HG03571 (cell line): ENCODE data around the gene PCDH9.

Source experiments
- ATAC-seq: cut with Tn5 transposase; IDR thresholded peaks from one replicate; pipeline ENCODE4 v1.9.1; 2021; ENCODE audit not compliant: unreplicated experiment

PCDH9 gene

GRCh38 chr13:67094952-67095351 is 135.2 kb downstream of the PCDH9 start:
- ATAC-seq, result no peak

GRCh38 chr13:67094078-67094477 is 136.1 kb downstream of the PCDH9 start:
- no peak for ATAC-seq

- no peak for ATAC-seq
These were observed 138.5 kb downstream of the PCDH9 start for GRCh38 chr13:67091603-67092002.

GRCh38 chr13:67090856-67091255 is 139.3 kb downstream of the PCDH9 start:
- ATAC-seq, result no peak

GRCh38 chr13:67087527-67087926 is 142.6 kb downstream of the PCDH9 start:
- no peak for ATAC-seq

- ATAC-seq, result no peak
These were observed 143.9 kb downstream of the PCDH9 start for GRCh38 chr13:67086260-67086659.

GRCh38 chr13:67084066-67084465 is 146.1 kb downstream of the PCDH9 start:
- ATAC-seq, result no peak

GRCh38 chr13:67083519-67083918 is 146.6 kb downstream of the PCDH9 start:
- no peak for ATAC-seq

- no peak for ATAC-seq
These were observed 149.8 kb downstream of the PCDH9 start for GRCh38 chr13:67080351-67080750.

GRCh38 chr13:67078062-67078461 is 152.1 kb downstream of the PCDH9 start:
- no peak for ATAC-seq

- no peak for ATAC-seq
These were observed 153.0 kb downstream of the PCDH9 start for GRCh38 chr13:67077132-67077531.

- no peak for ATAC-seq
These were observed 153.8 kb downstream of the PCDH9 start for GRCh38 chr13:67076378-67076777.

GRCh38 chr13:67075239-67075638 is 154.9 kb downstream of the PCDH9 start:
- no peak for ATAC-seq

GRCh38 chr13:67071918-67072598 is 158.1 kb downstream of the PCDH9 start:
- ATAC-seq, result no peak

- ATAC-seq, result no peak
These were observed 159.8 kb downstream of the PCDH9 start for GRCh38 chr13:67070306-67070705.

GRCh38 chr13:67069117-67069767 is 160.9 kb downstream of the PCDH9 start:
- ATAC-seq, result no peak

- no peak for ATAC-seq
These were observed 165.2 kb downstream of the PCDH9 start for GRCh38 chr13:67064920-67065319.

GRCh38 chr13:67063036-67063435 is 167.1 kb downstream of the PCDH9 start:
- no peak for ATAC-seq

GRCh38 chr13:67062160-67062559 is 168.0 kb downstream of the PCDH9 start:
- ATAC-seq, result no peak

GRCh38 chr13:67061750-67062149 is 168.4 kb downstream of the PCDH9 start:
- no peak for ATAC-seq

- no peak for ATAC-seq
These were observed 177.3 kb downstream of the PCDH9 start for GRCh38 chr13:67052550-67053490.

GRCh38 chr13:67049744-67050143 is 180.4 kb downstream of the PCDH9 start:
- no peak for ATAC-seq
